ENCODE results near the gene TMED1.

DNA sequence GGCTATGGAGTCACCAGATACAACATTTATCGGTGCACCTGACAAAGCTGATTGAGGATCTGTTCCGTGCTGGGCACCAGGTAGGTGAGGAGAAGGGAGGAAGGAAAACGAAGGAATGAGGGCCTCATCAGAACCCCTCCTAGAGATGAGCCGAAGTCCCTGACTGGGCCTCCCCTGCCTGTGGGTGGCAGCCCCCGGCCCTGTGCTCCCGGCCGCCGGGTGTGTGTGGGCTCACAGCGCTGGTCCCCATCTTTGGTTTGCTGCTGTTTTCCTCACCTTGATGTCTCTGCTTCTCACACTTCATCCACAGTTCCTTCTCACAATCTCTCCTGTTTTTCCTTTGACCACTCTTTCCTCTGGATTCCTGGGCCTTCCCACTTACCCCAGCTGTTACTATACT lies 32.8 kb downstream of the TMED1 start:
- TF ChIP-seq POLR2A (IDR thresholded peaks at IDR 0.05), result no peak
- TF ChIP-seq, protein P1, sequence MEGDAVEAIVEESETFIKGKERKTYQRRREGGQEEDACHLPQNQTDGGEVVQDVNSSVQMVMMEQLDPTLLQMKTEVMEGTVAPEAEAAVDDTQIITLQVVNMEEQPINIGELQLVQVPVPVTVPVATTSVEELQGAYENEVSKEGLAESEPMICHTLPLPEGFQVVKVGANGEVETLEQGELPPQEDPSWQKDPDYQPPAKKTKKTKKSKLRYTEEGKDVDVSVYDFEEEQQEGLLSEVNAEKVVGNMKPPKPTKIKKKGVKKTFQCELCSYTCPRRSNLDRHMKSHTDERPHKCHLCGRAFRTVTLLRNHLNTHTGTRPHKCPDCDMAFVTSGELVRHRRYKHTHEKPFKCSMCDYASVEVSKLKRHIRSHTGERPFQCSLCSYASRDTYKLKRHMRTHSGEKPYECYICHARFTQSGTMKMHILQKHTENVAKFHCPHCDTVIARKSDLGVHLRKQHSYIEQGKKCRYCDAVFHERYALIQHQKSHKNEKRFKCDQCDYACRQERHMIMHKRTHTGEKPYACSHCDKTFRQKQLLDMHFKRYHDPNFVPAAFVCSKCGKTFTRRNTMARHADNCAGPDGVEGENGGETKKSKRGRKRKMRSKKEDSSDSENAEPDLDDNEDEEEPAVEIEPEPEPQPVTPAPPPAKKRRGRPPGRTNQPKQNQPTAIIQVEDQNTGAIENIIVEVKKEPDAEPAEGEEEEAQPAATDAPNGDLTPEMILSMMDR (IDR thresholded peaks at IDR 0.05 in 8 of 11, conservative IDR thresholded peaks at IDR 0.05 in 3 of 11), result no peak
- peak in 1 of 3 donors; percentile 50 for TF ChIP-seq POLR2AphosphoS5 (IDR thresholded peaks at IDR 0.05)
